Upper lobe of right lung (tissue), 1 donor: ENCODE data around the gene UBE2J1. TPM values are rescaled to one million over a fixed set of nuclear protein-coding genes. Genes with fewer than 3 reads are reported as not detected.

Experiments
- ATAC-seq: fragments of 200-7000 bp; cut with Tn5 transposase; one replicate; pipeline ENCODE4 v1.9.1; 2020; ENCODE audit warnings: mild to moderate bottlenecking, moderate library complexity
- DNase-seq: peaks from one replicate; pipeline ENCODE4 v3.0.0-alpha.2; 2020
- H3K27ac ChIP-seq: fragments of 200-600 bp; one replicate; pipeline ENCODE4 v1.8.0; 2022
- H3K27me3 ChIP-seq: fragments of 200-600 bp; one replicate; pipeline ENCODE4 v1.8.0; 2022; ENCODE audit warnings: mild to moderate bottlenecking
- H3K36me3 ChIP-seq: fragments of 200-600 bp; one replicate; pipeline ENCODE4 v1.8.0; 2022
- H3K4me1 ChIP-seq: fragments of 200-600 bp; one replicate; pipeline ENCODE4 v1.8.0; 2022
- H3K4me3 ChIP-seq: fragments of 200-600 bp; one replicate; pipeline ENCODE4 v1.8.0; 2022; ENCODE audit warnings: mild to moderate bottlenecking
- H3K9me3 ChIP-seq: fragments of 200-600 bp; one replicate; pipeline ENCODE4 v1.8.0; 2022
- CTCF ChIP-seq: fragments of 200-600 bp; IDR thresholded peaks from one replicate; pipeline ENCODE4 v1.8.0; 2022; ENCODE audit warnings: antibody characterized with exemption
- intact Hi-C: fragments of 100-400 bp; cut with DNase I; formaldehyde crosslinking; loops from one replicate; pipeline ENCODE4 v1.11.0; 2022
- total RNA-seq: library from RNA; stranded (reverse); fragmentation: NEBNext Ultra II Directional; extraction: Animal tissue kit (Norgen Biotek cat#: 25700); gene quantifications from one replicate; pipeline ENCODE4 v1.2.1, GENCODE V29; 2021
- donor health status: DM: no; HTN: yes; CAD: no; lungs with severe emphysema.

UBE2J1 gene
- total RNA-seq, 1 donor from 2014 or later, result 42.7 TPM

- intact Hi-C loops, result no loop called here
- ATAC-seq (no peak), DNase-seq (no peak)
These were observed 12.1 kb upstream of the UBE2J1 start for GRCh38 chr6:89364586-89364985.

DNA sequence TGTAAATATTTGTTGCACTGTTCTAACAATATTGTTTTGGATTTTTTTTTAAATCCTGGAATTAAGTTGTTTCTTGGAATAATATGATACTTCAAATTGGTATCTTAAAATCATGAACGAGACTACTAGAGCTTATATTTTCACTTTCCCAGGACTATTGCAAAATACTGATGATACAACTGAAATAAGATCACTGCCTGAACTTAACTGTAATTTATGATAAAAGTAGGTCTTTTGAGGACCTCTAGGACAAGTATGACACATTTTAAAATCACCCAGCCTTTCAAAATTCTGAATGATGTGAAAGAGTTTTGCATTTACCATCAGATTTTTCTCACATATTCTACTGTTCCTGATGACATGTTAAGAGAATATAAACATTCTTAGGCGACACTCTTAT, 8.6 kb upstream of the UBE2J1 start:
- TF ChIP-seq CTCF, result no peak
- intact Hi-C loops, result no loop called here
- ATAC-seq, result no peak

More at GRCh38 chr6:89364586-89364985, 12.1 kb upstream of the UBE2J1 start:
- peaks cover 4% of the 10 kb centered on the region for H3K4me1 ChIP-seq
- H3K4me3 ChIP-seq, result no peak overlapping the region
- no peaks in the 10 kb centered on the region for H3K27me3 ChIP-seq
- peak overlapping the region; percentile 27 for H3K27ac ChIP-seq
- no peak for TF ChIP-seq CTCF
- H3K9me3 ChIP-seq, result no peaks in the 10 kb centered on the region
- H3K36me3 ChIP-seq, result no peaks in the 10 kb centered on the region

DNA sequence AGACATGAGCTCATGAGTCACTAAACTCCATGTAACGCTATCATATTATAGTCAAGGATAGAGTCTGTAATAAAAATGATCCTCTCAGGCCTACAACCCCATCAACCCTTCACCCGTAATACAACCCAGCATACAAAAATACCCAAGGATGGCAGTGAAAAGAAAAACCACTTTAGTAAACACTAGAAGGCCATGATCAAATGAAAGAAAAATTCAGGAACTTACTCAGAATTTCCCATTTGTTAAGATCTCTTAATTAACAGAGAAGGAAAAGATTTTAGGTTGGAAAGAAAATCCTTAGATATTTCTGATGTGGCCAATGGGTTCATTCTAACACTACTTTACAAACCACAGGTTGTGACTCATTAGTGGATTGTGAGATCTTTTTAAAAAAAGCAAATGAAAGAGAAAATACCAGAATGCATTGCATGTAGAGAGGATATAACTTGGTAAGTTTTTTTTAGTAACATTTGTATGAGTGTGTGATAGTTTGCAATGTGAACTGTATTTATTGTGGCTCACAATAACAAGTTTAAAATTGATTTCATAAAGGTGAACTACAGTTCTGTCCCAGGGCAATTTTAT, 8.0 kb upstream of the UBE2J1 start:
- ATAC-seq (no peak), DNase-seq (no peak)
- TF ChIP-seq CTCF, result no peak
- Histone ChIP-seq H3K27me3 (no peaks in the 10 kb centered on the region), H3K27ac (no peak overlapping the region), H3K9me3 (no peaks in the 10 kb centered on the region), H3K4me3 (no peak overlapping the region), H3K36me3 (no peaks in the 10 kb centered on the region), H3K4me1 (no peaks in the 10 kb centered on the region)
- intact Hi-C loops, result no loop called here

More for the DNA sequence above, 8.6 kb upstream of the UBE2J1 start:
- H3K4me3 ChIP-seq, result no peak overlapping the region
- H3K27ac ChIP-seq, result no peak overlapping the region
- H3K36me3 ChIP-seq, result no peaks in the 10 kb centered on the region
- H3K27me3 ChIP-seq, result no peaks in the 10 kb centered on the region
- no peaks in the 10 kb centered on the region for H3K4me1 ChIP-seq
- DNase-seq, result no peak
- no peaks in the 10 kb centered on the region for H3K9me3 ChIP-seq

- Histone ChIP-seq H3K4me3 (no peak overlapping the region), H3K4me1 (no peaks in the 10 kb centered on the region), H3K36me3 (no peaks in the 10 kb centered on the region), H3K27ac (no peak overlapping the region), H3K9me3 (no peaks in the 10 kb centered on the region), H3K27me3 (no peaks in the 10 kb centered on the region)
- peak; percentile 29 for ATAC-seq
- intact Hi-C loops, result no loop called here
- TF ChIP-seq CTCF, result no peak
- DNase-seq, result no peak
These were observed 7.0 kb upstream of the UBE2J1 start for GRCh38 chr6:89359561-89359960.

DNA sequence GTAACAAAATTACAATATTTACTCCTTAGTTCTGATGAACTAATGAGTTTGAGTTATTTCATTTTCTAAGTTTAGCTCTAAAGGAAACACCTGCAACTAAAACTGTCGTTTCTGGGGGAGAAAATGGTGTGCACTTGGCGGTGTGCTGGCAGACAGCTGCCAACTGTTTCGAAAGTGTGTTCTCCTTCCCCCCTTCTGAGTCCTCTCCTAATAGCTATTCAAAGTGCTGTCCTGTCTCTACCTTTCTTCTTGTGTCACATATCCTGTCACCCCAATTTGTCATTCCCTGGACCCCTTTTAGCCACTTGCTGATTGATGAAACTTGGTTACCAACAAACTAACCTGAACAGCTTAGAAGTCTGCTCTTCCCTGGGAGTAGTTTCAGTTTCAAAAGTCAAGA, 4.9 kb upstream of the UBE2J1 start:
- TF ChIP-seq CTCF, result no peak
- Histone ChIP-seq H3K4me3 (peak overlapping the region; percentile 27), H3K4me1 (peaks cover 7% of the 10 kb centered on the region), H3K27ac (no peak overlapping the region), H3K27me3 (no peaks in the 10 kb centered on the region), H3K9me3 (no peaks in the 10 kb centered on the region), H3K36me3 (no peaks in the 10 kb centered on the region)
- ATAC-seq (no peak), DNase-seq (no peak)
- intact Hi-C loops, result no loop called here
